Suppressor macrophage treated with lipopolysaccharide for 1 hour (primary cell): ENCODE data around the gene SPAG8.

ENCODE experiments used
- DNase-seq, 3 donors: peaks; one replicate each; pipeline ENCODE4 v3.0.0-alpha.2; 2020 to 2022

The SPAG8 gene

GRCh38 chr9:35839926-35840325 lies 27.9 kb upstream of the SPAG8 start:
- no peak for DNase-seq

- no peak for DNase-seq
Measured at GRCh38 chr9:35836595-35836994, 24.5 kb upstream of the SPAG8 start.

GRCh38 chr9:35835766-35836165 lies 23.7 kb upstream of the SPAG8 start:
- no peak for DNase-seq

- DNase-seq: no peak
Measured at GRCh38 chr9:35835216-35835632, 23.2 kb upstream of the SPAG8 start.

- no peak for DNase-seq
Measured at GRCh38 chr9:35834260-35835215, 22.5 kb upstream of the SPAG8 start.

- DNase-seq: no peak
Measured at GRCh38 chr9:35832814-35833213, 20.8 kb upstream of the SPAG8 start.

GRCh38 chr9:35831040-35831439 lies 19.0 kb upstream of the SPAG8 start:
- DNase-seq: no peak

GRCh38 chr9:35829764-35830096 lies 17.7 kb upstream of the SPAG8 start:
- DNase-seq: no peak

GRCh38 chr9:35829084-35829763 lies 17.2 kb upstream of the SPAG8 start, which contains the start of gene TMEM8B:
TSS of gene TMEM8B (plus strand) at chr9:35829228. CDS start at chr9:35829448, 220 bp downstream.
- peak; percentile 87 to 98 (median 95) for DNase-seq

- DNase-seq: no peak
Measured at GRCh38 chr9:35828716-35829083, 16.6 kb upstream of the SPAG8 start, which contains the start of gene FAM221B. TSS of gene FAM221B (minus strand) at chr9:35828732. CDS start at chr9:35826161, 2,571 bp downstream.

- DNase-seq: no peak
Measured at GRCh38 chr9:35827486-35827885, 15.4 kb upstream of the SPAG8 start.

- peak; percentile 70 to 81 (median 70) for DNase-seq
Measured at GRCh38 chr9:35826071-35826701, 14.1 kb upstream of the SPAG8 start.

- no peak for DNase-seq
Measured at GRCh38 chr9:35822926-35823325, 10.9 kb upstream of the SPAG8 start.

GRCh38 chr9:35820076-35820475 lies 8.0 kb upstream of the SPAG8 start:
- no peak for DNase-seq

- no peak for DNase-seq
Measured at GRCh38 chr9:35818341-35818740, 6.3 kb upstream of the SPAG8 start.

GRCh38 chr9:35816708-35817107 lies 4.6 kb upstream of the SPAG8 start:
- no peak for DNase-seq

- DNase-seq: peak; percentile 99
Measured at GRCh38 chr9:35814841-35815543, 2.9 kb upstream of the SPAG8 start, which contains the start of gene HINT2. TSS of gene HINT2 (minus strand) at chr9:35815042. CDS start at chr9:35814979, 63 bp downstream.

- peak; percentile 61 to 75 (median 65) for DNase-seq
Measured at GRCh38 chr9:35814106-35814840, 2.2 kb upstream of the SPAG8 start.

- DNase-seq: peak in 1 of 3 donors; percentile 12
Measured at GRCh38 chr9:35813434-35814105, 1.5 kb upstream of the SPAG8 start.

GRCh38 chr9:35811381-35812024 lies 559 bp downstream of the SPAG8 start:
- DNase-seq: no peak

GRCh38 chr9:35810122-35810521 lies 1.9 kb downstream of the SPAG8 start:
- no peak for DNase-seq
